ENCODE measurements around the gene THY1.
A peak's percentile ranks its signal among the peaks of the same experiment; 100 is the strongest.
"Not testable (repeated sequence)": the region's sequence is repeated elsewhere in the genome, so short reads cannot be mapped to it uniquely, and the experiment has no call there.

The THY1 gene

GRCh38 chr11:119422809-119423508 lies at the start of gene THY1:
Gene THY1, minus strand, starts transcription at chr11:119423172. Its CDS starts 2,267 bp downstream, at chr11:119420905.
- peak; percentile 62 for DNase-seq

- DNase-seq = peak; percentile 89
Observed at GRCh38 chr11:119472186-119472855, 49.3 kb upstream of the THY1 start.

- no peak for DNase-seq
Observed at GRCh38 chr11:119471329-119471728, 48.4 kb upstream of the THY1 start.

DNA sequence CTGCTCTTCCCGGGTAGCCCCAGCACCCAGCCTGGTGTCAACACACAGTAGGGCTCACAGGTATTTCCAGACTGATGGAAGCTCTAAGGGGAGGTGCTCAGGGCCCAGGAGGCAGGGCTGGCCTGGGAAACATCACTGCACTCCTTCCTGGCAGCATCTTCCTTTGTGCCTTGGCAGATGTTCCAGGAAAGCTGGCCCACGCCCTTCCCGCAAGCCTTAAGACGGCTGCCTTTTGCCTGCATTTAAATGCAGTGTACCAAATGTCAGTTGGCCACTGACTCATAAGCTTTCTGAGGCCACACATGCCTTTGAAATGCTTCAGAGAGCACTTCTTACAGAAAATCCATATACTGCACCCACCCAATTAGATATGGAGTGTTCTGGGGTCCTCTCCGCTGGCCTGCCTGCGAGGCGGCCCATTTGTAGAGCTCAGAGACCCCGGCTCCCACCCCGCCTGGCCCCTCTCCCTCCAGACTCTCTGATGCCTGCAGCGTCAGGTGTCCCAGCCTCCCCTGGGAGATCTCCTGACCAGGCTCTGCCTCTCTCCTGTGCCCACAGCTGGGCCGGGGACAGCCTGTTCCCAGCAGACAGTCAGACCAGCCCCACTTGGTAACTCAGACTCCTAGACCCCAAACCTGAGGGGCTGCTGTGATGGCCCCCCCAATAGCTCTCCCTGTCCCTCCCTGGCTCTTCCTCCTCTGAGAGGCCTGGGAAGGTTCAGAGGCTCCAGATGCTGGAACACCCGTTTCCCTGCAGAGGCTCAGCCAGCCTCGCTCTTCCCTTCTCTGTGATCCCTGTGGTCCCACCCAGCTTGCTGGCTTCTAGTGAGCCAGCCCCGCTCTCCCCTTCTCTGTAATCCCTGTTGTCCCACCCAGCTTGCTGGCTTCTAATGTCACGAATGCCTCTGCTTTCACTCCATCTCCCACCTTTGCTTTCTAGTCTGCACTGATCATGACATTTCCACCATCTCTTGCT lies 47.6 kb upstream of the THY1 start:
- peak; percentile 46 for DNase-seq

- no peak for DNase-seq
Observed at GRCh38 chr11:119469506-119469905, 46.5 kb upstream of the THY1 start.

GRCh38 chr11:119468511-119468910 lies 45.5 kb upstream of the THY1 start:
- no peak for DNase-seq

GRCh38 chr11:119461229-119461963 lies 38.4 kb upstream of the THY1 start:
- DNase-seq = no peak

- DNase-seq = no peak
Observed at GRCh38 chr11:119460582-119460981, 37.6 kb upstream of the THY1 start.

DNA sequence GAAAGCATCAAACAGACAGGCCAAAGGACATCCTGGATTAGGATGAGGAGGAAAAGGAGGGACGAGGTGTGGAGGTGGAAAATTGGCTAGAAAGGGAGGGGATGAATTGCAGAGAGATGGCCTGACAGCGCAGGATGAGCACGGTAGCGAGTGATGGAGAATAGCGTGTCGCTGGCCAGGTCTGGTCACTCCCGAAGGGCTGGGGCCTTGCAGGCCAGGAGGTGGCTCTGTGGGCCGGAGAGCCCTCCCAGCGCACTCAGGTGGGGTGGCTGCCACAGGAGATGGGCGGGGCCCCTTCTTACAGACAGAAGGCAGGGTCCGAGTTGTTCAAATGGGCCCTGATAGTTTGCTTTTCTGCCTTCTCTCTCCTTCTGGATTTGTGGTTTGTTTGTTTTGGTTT lies 37.1 kb upstream of the THY1 start:
- no peak for DNase-seq

DNA sequence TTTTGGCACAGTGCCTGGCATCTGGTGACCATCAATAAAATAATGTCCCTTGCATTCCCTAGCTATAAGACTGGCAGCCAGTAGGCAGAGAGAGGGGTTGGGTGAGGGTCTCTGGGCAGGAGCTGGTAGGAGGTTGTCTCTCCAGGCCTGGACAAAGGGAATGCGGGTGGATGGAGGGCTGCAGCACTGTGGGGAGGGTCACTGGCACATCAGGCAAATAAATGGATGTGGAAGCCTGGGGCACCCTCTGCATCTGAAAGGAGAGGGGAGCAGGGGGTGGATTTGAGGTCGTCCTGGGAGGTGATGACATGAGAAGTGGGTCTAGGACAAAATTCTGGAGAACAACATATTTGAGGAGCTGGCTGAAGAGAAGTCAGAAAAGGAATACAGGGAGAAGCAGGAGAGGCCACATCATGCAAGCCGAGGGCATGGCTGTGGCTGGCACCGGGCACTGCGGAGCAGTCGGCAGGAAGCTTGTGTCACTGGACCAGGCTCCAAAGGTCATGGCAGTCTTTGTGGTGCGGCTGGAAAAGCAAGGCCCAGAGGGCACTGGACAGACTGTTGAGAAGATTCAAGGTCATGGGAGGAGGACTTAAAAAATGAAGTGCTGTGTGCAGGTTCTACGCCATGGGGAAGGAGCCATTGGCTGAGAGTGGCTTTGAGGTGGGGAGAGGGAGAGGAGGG lies 36.5 kb upstream of the THY1 start:
- no peak for DNase-seq

DNA sequence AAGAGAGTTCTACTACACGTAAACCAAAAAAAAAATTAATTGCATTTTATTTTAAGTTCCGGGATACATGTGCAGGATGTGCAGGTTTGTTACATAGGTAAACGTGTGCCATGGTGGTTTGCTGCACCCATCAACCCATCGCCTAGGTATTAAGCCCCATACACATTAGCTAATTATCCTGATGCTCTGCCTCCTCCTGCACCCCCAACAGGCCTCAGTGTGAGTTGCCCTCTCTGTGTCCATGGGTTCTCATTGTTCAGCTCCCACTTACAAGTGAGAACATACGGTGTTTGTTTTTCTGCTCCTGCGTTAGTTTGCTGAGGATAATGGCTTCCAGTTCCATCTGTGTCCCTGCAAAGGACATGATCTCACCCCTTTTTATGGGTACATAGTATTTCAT lies 32.7 kb upstream of the THY1 start:
- DNase-seq = peak; percentile 61

DNA sequence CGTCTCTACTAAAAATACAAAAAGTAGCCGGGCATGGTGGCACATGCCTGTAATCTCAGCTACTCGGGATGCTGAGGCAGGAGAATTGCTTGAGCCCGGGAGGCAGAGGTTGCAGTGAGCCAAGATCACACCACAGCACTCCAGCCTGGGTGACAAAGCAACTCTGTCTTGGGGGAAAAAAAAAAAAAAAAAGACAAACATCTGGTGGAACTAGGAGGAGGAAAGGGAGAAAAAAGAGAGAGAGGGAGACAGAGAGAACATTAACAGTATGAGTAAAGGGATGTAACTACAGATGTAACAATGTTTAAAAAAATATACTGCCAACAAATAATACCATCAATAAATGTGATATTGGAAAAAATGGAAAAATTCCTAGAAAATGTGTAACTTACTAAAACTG lies 32.3 kb upstream of the THY1 start:
- not testable (repeated sequence) for DNase-seq

DNA sequence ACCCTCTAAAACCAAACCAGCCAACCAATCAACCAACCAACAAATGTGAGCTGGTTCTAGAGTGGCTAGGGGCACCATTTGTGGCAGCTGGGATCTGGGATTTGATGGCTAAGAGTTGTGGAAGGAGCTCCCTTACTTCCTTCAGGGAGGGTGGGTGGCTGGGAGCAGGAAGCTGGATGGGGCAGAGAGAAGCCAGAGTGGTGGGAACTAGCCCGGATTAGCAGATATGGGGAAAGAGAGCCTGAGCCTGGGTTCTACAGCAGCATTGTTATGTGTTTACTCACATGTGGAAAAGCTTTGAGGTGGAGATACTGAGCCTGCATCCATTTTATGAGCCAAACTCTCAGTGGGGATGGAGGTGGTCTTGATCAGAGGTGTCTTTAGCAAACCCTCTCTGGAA lies 30.9 kb upstream of the THY1 start:
- no peak for DNase-seq

DNA sequence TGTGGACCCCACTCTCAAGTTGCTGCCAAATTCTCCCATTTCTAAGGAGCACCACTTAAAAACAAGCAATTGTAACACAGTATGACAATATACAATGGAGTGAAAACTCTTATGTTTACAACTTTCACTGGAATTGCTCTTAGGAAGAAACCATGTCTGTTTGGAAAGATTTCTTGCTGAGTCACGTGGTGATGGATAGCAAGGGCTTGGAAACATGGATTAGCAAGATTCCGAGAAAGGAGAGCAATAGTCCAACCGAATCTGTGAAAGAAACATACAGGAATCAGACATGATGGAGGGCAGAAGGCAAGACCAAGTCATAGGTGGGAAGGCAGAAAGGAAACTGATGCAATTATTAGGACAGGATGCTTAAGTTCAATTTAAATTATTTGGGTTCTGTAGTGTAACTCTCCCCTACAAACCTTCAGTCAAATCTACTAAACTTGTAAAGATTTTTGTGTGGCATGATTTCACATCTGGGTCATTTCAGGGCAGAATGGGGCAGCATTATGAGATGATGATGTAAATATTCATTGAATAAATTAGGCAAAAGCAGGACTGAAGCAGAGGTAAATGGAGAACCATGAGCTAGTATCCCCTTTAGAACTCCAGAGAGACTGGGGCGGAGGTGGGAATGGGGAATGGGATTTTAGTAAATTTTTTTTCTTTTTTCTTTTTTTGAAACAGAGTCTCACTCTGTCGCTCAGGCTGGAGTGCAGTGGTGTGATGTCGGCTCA lies 27.8 kb upstream of the THY1 start:
- no peak for DNase-seq

- DNase-seq = peak; percentile 62
Observed at GRCh38 chr11:119449498-119449897, 26.5 kb upstream of the THY1 start.

DNA sequence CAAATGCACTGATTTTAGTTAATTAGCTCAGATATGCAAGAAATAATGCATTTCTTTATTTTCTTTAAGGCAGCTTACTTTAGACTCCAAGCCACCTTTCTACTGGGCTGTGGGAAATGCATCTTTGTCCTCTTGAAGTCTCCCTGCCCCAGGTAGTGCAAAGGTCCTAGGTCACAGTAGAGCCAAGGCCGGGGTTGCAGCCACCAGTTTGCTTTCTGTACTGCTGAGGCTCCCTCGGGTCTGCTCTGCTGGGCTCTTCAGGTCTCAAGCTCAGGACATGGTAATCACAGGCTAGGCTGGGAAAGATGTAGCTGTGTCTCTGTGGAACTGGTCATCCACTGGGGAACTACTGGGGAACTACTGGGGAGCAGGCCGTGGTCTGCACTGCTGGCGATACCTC lies 25.4 kb upstream of the THY1 start:
- DNase-seq = no peak

GRCh38 chr11:119447664-119448242 lies 24.8 kb upstream of the THY1 start:
- DNase-seq = no peak

DNA sequence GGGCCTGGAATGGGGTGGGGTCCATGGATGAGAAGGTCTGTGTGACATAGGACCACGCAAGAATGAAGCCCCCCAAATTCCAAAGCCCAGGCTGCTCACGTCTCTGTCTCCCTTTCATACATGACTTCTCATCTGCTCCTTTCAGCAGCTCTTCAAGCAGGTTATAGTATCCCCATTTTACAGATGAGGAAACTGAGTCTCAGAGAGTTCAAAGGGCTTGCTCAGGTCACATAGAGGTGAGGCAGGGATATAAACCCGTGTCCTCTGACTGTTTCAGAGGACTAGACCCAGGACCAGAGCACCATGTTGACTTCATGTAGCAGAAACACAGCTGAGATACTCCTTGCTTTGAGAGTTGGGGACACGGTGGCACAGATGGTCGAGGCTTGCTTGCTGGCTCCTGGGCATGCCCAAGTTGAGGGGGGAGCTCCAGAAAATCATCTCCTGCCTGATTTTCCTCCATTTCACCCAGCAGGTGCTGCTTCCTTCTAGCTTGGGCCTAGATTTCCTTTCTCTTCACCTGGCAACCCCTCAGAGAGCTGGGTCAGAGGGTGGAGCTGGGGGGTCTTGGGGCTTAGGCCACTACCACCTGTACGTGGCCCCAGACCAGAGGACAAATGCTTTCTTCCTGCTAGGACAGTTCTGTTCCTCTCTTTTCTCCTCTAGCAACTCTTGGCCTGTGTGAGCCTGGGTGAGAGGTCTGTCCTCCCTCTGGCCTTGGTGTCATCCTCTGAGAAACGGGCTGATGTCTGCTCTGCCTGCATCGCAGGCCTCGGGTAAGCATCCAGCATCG lies 24.1 kb upstream of the THY1 start:
- DNase-seq = no peak

- DNase-seq = no peak
Observed at GRCh38 chr11:119446434-119446833, 23.5 kb upstream of the THY1 start.

- no peak for DNase-seq
Observed at GRCh38 chr11:119445850-119446249, 22.9 kb upstream of the THY1 start.

Data from NCI-H82 (cell line).